ENCODE data around the gene IL17RE. TPM values are rescaled to one million over a fixed set of nuclear protein-coding genes. Genes with fewer than 3 reads are reported as not detected.

The IL17RE gene
- total and polyA plus RNA-seq, 2 of the 13 experiments (the other 11 are each of a cell fraction or from before 2014, with no cell fraction given), result 14.5 to 24.1 TPM

DNA sequence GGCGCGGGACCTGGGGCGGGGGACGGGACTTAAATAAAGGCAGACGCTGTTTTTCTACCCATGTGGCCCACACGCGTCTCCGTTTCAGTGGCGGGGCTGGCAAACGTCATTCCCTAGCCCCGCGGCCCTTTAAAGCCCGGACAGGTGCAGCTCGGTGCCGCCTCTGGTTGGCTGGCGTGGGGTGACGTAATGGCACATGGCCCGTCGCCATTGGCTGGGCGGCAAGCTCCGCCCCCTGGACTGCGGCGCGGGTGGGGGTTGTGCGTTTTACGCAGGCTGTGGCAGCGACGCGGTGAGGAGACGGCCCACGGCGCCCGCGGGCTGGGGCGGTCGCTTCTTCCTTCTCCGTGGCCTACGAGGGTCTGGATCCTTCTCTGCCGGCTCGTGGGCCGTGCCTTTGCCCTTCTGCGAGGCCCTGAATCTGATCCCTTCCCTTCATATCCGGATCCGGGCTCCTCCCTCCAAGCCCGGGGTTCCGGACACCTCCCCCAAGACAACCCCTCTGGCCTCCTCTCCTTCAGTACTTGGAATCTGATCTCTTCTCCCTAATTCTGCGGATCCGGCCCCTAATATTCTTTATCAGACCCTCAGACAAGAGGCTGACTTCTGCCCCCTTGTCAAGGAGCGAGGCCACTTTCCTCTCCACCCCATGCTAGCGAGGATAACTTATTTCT, 31.1 kb downstream of the IL17RE start, which contains the start of gene CRELD1 (continued):
- TF ChIP-seq ZFP82 (CRISPR knock-in tag; IDR thresholded peaks at IDR 0.05; ENCODE audit: borderline replicate concordance) (no peak), ZNF230 (CRISPR knock-in tag; IDR thresholded peaks at IDR 0.05) (peak; percentile 29; the same call in 1 of the 2 replicates), ZNF30 (CRISPR knock-in tag; IDR thresholded peaks at IDR 0.05) (0 out of 2 replicates have a peak, but pooled peaks have one; percentile 24), ESRRA (CRISPR knock-in tag; IDR thresholded peaks at IDR 0.05; ENCODE audit: low read depth) (peak; percentile 48; the same call in 1 of the 2 replicates), NCOA1 (CRISPR knock-in tag; IDR thresholded peaks at IDR 0.05) (no peak), ISL2 (CRISPR knock-in tag; IDR thresholded peaks at IDR 0.05) (peak; percentile 49; the same call in 1 of the 2 replicates), MAFK (conservative IDR thresholded peaks at IDR 0.05 in 1 of 2, IDR thresholded peaks at IDR 0.05 in 1 of 2; ENCODE audit: low read length in 2 of 2) (no peak), REPIN1 (CRISPR knock-in tag; IDR thresholded peaks at IDR 0.05; ENCODE audit: borderline replicate concordance, low read depth) (0 out of 2 replicates have a peak, but pooled peaks have one; percentile 24), ADNP (CRISPR knock-in tag; IDR thresholded peaks at IDR 0.05) (no peak), ZFP1 (CRISPR knock-in tag; IDR thresholded peaks at IDR 0.05) (no peak), WIZ (CRISPR knock-in tag; IDR thresholded peaks at IDR 0.05) (no peak), SATB2 (CRISPR knock-in tag; IDR thresholded peaks at IDR 0.05) (peak; percentile 72; the same call in 1 of the 2 replicates)
- TF ChIP-seq, protein P1, sequence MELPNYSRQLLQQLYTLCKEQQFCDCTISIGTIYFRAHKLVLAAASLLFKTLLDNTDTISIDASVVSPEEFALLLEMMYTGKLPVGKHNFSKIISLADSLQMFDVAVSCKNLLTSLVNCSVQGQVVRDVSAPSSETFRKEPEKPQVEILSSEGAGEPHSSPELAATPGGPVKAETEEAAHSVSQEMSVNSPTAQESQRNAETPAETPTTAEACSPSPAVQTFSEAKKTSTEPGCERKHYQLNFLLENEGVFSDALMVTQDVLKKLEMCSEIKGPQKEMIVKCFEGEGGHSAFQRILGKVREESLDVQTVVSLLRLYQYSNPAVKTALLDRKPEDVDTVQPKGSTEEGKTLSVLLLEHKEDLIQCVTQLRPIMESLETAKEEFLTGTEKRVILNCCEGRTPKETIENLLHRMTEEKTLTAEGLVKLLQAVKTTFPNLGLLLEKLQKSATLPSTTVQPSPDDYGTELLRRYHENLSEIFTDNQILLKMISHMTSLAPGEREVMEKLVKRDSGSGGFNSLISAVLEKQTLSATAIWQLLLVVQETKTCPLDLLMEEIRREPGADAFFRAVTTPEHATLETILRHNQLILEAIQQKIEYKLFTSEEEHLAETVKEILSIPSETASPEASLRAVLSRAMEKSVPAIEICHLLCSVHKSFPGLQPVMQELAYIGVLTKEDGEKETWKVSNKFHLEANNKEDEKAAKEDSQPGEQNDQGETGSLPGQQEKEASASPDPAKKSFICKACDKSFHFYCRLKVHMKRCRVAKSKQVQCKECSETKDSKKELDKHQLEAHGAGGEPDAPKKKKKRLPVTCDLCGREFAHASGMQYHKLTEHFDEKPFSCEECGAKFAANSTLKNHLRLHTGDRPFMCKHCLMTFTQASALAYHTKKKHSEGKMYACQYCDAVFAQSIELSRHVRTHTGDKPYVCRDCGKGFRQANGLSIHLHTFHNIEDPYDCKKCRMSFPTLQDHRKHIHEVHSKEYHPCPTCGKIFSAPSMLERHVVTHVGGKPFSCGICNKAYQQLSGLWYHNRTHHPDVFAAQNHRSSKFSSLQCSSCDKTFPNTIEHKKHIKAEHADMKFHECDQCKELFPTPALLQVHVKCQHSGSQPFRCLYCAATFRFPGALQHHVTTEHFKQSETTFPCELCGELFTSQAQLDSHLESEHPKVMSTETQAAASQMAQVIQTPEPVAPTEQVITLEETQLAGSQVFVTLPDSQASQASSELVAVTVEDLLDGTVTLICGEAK (IDR thresholded peaks at IDR 0.05), result no peak
- TF ChIP-seq, protein P1 (CRISPR knock-in tag; IDR thresholded peaks at IDR 0.05), result peak; percentile 1; the same call in 1 of the 2 replicates
- TF ChIP-seq, protein P2, sequence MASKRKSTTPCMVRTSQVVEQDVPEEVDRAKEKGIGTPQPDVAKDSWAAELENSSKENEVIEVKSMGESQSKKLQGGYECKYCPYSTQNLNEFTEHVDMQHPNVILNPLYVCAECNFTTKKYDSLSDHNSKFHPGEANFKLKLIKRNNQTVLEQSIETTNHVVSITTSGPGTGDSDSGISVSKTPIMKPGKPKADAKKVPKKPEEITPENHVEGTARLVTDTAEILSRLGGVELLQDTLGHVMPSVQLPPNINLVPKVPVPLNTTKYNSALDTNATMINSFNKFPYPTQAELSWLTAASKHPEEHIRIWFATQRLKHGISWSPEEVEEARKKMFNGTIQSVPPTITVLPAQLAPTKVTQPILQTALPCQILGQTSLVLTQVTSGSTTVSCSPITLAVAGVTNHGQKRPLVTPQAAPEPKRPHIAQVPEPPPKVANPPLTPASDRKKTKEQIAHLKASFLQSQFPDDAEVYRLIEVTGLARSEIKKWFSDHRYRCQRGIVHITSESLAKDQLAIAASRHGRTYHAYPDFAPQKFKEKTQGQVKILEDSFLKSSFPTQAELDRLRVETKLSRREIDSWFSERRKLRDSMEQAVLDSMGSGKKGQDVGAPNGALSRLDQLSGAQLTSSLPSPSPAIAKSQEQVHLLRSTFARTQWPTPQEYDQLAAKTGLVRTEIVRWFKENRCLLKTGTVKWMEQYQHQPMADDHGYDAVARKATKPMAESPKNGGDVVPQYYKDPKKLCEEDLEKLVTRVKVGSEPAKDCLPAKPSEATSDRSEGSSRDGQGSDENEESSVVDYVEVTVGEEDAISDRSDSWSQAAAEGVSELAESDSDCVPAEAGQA (IDR thresholded peaks at IDR 0.05; ENCODE audit: low read depth), result no peak
- TF ChIP-seq, protein P2 (CRISPR knock-in tag; IDR thresholded peaks at IDR 0.05; ENCODE audit: borderline replicate concordance), result no peak

Measured in HepG2 (cell line).